ENCODE measurements around the gene ATP2A1.
"Not testable (repeated sequence)": the region's sequence is repeated elsewhere in the genome, so short reads cannot be mapped to it uniquely, and the experiment has no call there.

ATP2A1 gene

GRCh38 chr16:28910086-28911031 is 32.1 kb downstream of the ATP2A1 start:
- no peak for DNase-seq (ENCODE audit: low spot score)

GRCh38 chr16:28912558-28912957 is 34.3 kb downstream of the ATP2A1 start:
- DNase-seq (ENCODE audit: low spot score) = no peak

- no peak for DNase-seq (ENCODE audit: low spot score)
These were observed 35.8 kb downstream of the ATP2A1 start for GRCh38 chr16:28913946-28914724.

- no peak for DNase-seq (ENCODE audit: low spot score)
These were observed 36.9 kb downstream of the ATP2A1 start for GRCh38 chr16:28915181-28915580.

- no peak for DNase-seq (ENCODE audit: low spot score)
These were observed 38.8 kb downstream of the ATP2A1 start for GRCh38 chr16:28917095-28917494.

GRCh38 chr16:28918698-28919097 is 40.4 kb downstream of the ATP2A1 start:
- no peak for DNase-seq (ENCODE audit: low spot score)

GRCh38 chr16:28923231-28923587 is 44.9 kb downstream of the ATP2A1 start:
- no peak for DNase-seq (ENCODE audit: low spot score)

- no peak for DNase-seq (ENCODE audit: low spot score)
These were observed 45.5 kb downstream of the ATP2A1 start for GRCh38 chr16:28923652-28924398.

GRCh38 chr16:28924399-28924761 is 46.1 kb downstream of the ATP2A1 start:
- no peak for DNase-seq (ENCODE audit: low spot score)

GRCh38 chr16:28924762-28925385 is 46.6 kb downstream of the ATP2A1 start, which contains the start of gene RABEP2:
Gene RABEP2 (minus strand): TSS chr16:28925238. CDS start chr16:28925163, 75 bp downstream.
- peak; percentile 87 for DNase-seq (ENCODE audit: low spot score)

- peak; percentile 64 for DNase-seq (ENCODE audit: low spot score)
These were observed 47.3 kb downstream of the ATP2A1 start for GRCh38 chr16:28925386-28926228.

- not testable (repeated sequence) for DNase-seq (ENCODE audit: low spot score)
These were observed 48.0 kb downstream of the ATP2A1 start for GRCh38 chr16:28926284-28926683.

GRCh38 chr16:28927815-28928214 is 49.5 kb downstream of the ATP2A1 start:
- DNase-seq (ENCODE audit: low spot score) = no peak

GRCh38 chr16:28930203-28930602 is 51.9 kb downstream of the ATP2A1 start:
- no peak for DNase-seq (ENCODE audit: low spot score)

- DNase-seq (ENCODE audit: low spot score) = no peak
These were observed 52.4 kb downstream of the ATP2A1 start for GRCh38 chr16:28930652-28931051.

- no peak for DNase-seq (ENCODE audit: low spot score)
These were observed 53.5 kb downstream of the ATP2A1 start, which contains the start of gene CD19 for GRCh38 chr16:28931801-28932225. Gene CD19 (plus strand): TSS chr16:28931971. CDS start chr16:28932001, 30 bp downstream.

GRCh38 chr16:28932339-28933141 is 54.3 kb downstream of the ATP2A1 start:
- no peak for DNase-seq (ENCODE audit: low spot score)

GRCh38 chr16:28933171-28933570 is 54.9 kb downstream of the ATP2A1 start:
- DNase-seq (ENCODE audit: low spot score) = no peak

GRCh38 chr16:28935346-28935745 is 57.1 kb downstream of the ATP2A1 start:
- DNase-seq (ENCODE audit: low spot score) = no peak

All from globus pallidus (tissue), 1 donor.